Neural progenitor cell (in vitro differentiated cells): Measurements from ENCODE around the gene PSORS1C2. TPM values are rescaled to one million over a fixed set of nuclear protein-coding genes. Genes with fewer than 3 reads are reported as not detected.

Source experiments
- DNase-seq: peaks from one replicate; pipeline ENCODE4 v3.0.0-alpha.2; 2016; ENCODE audit warnings: low spot score
- H2AFZ ChIP-seq: fragments of 200-600 bp; sonication (generic); replicated peaks from 2 replicates; pipeline ENCODE4 v1.6.1; 2016; ENCODE audit warnings: antibody characterized with exemption
- H3F3A ChIP-seq: fragments of 200-600 bp; sonication (generic); 2 replicates; pipeline ENCODE4 v1.6.1; 2016; ENCODE audit warnings: antibody characterized with exemption, low read depth
- H3K27ac ChIP-seq: fragments of 200-600 bp; sonication (generic); 2 replicates; pipeline ENCODE4 v1.5.1; 2016; ENCODE audit warnings: mild to moderate bottlenecking
- H3K27me3 ChIP-seq: fragments of 200-600 bp; sonication (generic); 2 replicates; pipeline ENCODE4 v1.6.1; 2016; ENCODE audit warnings: mild to moderate bottlenecking, moderate library complexity
- H3K36me3 ChIP-seq: fragments of 200-600 bp; sonication (generic); 2 replicates; pipeline ENCODE4 v1.5.1; 2016
- H3K4me1 ChIP-seq: fragments of 200-600 bp; sonication (generic); 2 replicates; pipeline ENCODE4 v1.6.1; 2016; ENCODE audit warnings: mixed run types
- H3K4me2 ChIP-seq: fragments of 200-600 bp; sonication (generic); 2 replicates; pipeline ENCODE4 v1.6.1; 2016
- H3K4me3 ChIP-seq: fragments of 200-600 bp; sonication (generic); 2 replicates; pipeline ENCODE4 v1.5.1; 2016
- H3K79me2 ChIP-seq: fragments of 200-600 bp; sonication (generic); 2 replicates; pipeline ENCODE4 v1.6.1; 2016; ENCODE audit warnings: low read depth
- H3K9ac ChIP-seq: fragments of 200-600 bp; sonication (generic); 2 replicates; pipeline ENCODE4 v1.6.1; 2016
- H3K9me3 ChIP-seq: fragments of 200-600 bp; sonication (generic); 2 replicates; pipeline ENCODE4 v1.5.1; 2016; ENCODE audit warnings: low read depth
- H4K20me1 ChIP-seq: fragments of 200-600 bp; sonication (generic); 2 replicates; pipeline ENCODE4 v1.6.1; 2016; ENCODE audit warnings: low read depth
- H3K27ac Mint-ChIP-seq: 3 replicates; pipeline ENCODE4 v1.8.0; 2021; ENCODE audit warnings: mixed read lengths
- H3K27me3 Mint-ChIP-seq: 2 replicates; pipeline ENCODE4 v1.8.0; 2022; ENCODE audit warnings: low read depth, mild to moderate bottlenecking, inconsistent platforms, moderate library complexity, mixed read lengths; ENCODE audit not compliant: insufficient read depth
- H3K36me3 Mint-ChIP-seq: 3 replicates; pipeline ENCODE4 v1.8.0; 2021; ENCODE audit warnings: mixed read lengths
- H3K4me1 Mint-ChIP-seq: 3 replicates; pipeline ENCODE4 v1.8.0; 2021; ENCODE audit warnings: mixed read lengths
- H3K4me3 Mint-ChIP-seq: 3 replicates; pipeline ENCODE4 v1.8.0; 2021; ENCODE audit warnings: mild to moderate bottlenecking, moderate library complexity, mixed read lengths
- H3K9me3 Mint-ChIP-seq: 3 replicates; pipeline ENCODE4 v1.8.0; 2020; ENCODE audit warnings: mixed read lengths
- CTCF ChIP-seq: fragments of 200-600 bp; sonication (generic); IDR thresholded peaks from 2 replicates; pipeline ENCODE4 v1.5.1; 2017; ENCODE audit warnings: antibody characterized with exemption, mild to moderate bottlenecking
- EZH2 ChIP-seq: fragments of 200-600 bp; sonication (generic); IDR thresholded peaks from 2 replicates; pipeline ENCODE4 v1.6.1; 2017; ENCODE audit warnings: antibody characterized with exemption, mild to moderate bottlenecking, moderate library complexity
- EZH2phosphoT487 ChIP-seq: fragments of 200-600 bp; sonication (generic); IDR thresholded peaks from 2 replicates; pipeline ENCODE4 v1.6.1; 2017; ENCODE audit warnings: antibody characterized with exemption
- total RNA-seq: library from RNA; depleted of rRNA; stranded (reverse); fragments of >200 nt; gene quantifications from 2 replicates; pipeline ENCODE4 v1.2.3, GENCODE V29; 2015; ENCODE audit warnings: low replicate concordance

The PSORS1C2 gene
- total RNA-seq, 1 donor from 2014 or later, result not detected

GRCh38 chr6:31156641-31157040 is 17.8 kb upstream of the PSORS1C2 start:
- Histone ChIP-seq H3K9ac (no peak overlapping the region), H3K9me3 (no peaks in the 10 kb centered on the region), H3K36me3 (peaks cover 5% of the 10 kb centered on the region), H3F3A (peaks cover 12% of the 10 kb centered on the region), H3K27ac (no peak overlapping the region), H3K4me2 (peak overlapping the region; percentile 93), H3K27me3 (peaks cover 12% of the 10 kb centered on the region), H4K20me1 (no peaks in the 10 kb centered on the region), H3K79me2 (peaks cover 11% of the 10 kb centered on the region), H2AFZ (no peak overlapping the region), H3K4me1 (peaks cover 10% of the 10 kb centered on the region), H3K4me3 (no peak overlapping the region)
- Mint-ChIP-seq H3K36me3 (peaks cover 13% of the 10 kb centered on the region), H3K4me1 (peaks cover 29% of the 10 kb centered on the region), H3K9me3 (no peaks in the 10 kb centered on the region), H3K27ac (no peak overlapping the region), H3K27me3 (peaks cover 2% of the 10 kb centered on the region), H3K4me3 (no peak overlapping the region)
- TF ChIP-seq CTCF (no peak), EZH2phosphoT487 (no peak), EZH2 (no peak)
- no peak for DNase-seq

- DNase-seq, result no peak
- Histone ChIP-seq H3K4me1 (peaks cover 7% of the 10 kb centered on the region), H3K4me2 (no peak overlapping the region), H4K20me1 (no peaks in the 10 kb centered on the region), H3K9me3 (no peaks in the 10 kb centered on the region), H3K27me3 (peaks cover 5% of the 10 kb centered on the region), H3F3A (peaks cover 11% of the 10 kb centered on the region), H3K9ac (no peak overlapping the region), H3K27ac (no peak overlapping the region), H3K79me2 (peaks cover 11% of the 10 kb centered on the region), H3K4me3 (no peak overlapping the region), H3K36me3 (peaks cover 5% of the 10 kb centered on the region), H2AFZ (no peak overlapping the region)
- Mint-ChIP-seq H3K4me1 (peaks cover 24% of the 10 kb centered on the region), H3K4me3 (no peak overlapping the region), H3K27ac (no peak overlapping the region), H3K9me3 (no peaks in the 10 kb centered on the region), H3K36me3 (peaks cover 18% of the 10 kb centered on the region), H3K27me3 (peaks cover 2% of the 10 kb centered on the region)
- TF ChIP-seq CTCF, result no peak
- TF ChIP-seq EZH2phosphoT487, result no peak
- no peak for TF ChIP-seq EZH2
These were observed 15.6 kb upstream of the PSORS1C2 start for GRCh38 chr6:31154436-31154835.

GRCh38 chr6:31152781-31153180 is 13.9 kb upstream of the PSORS1C2 start:
- Histone ChIP-seq H3K4me2 (no peak overlapping the region), H3K9ac (no peak overlapping the region), H3K79me2 (peaks cover 11% of the 10 kb centered on the region), H3K27me3 (no peaks in the 10 kb centered on the region), H2AFZ (no peak overlapping the region), H3K27ac (no peak overlapping the region), H3K36me3 (peaks cover 5% of the 10 kb centered on the region), H4K20me1 (no peaks in the 10 kb centered on the region), H3F3A (no peaks in the 10 kb centered on the region), H3K4me1 (peaks cover 7% of the 10 kb centered on the region), H3K4me3 (no peak overlapping the region), H3K9me3 (no peaks in the 10 kb centered on the region)
- H3K27ac Mint-ChIP-seq, result peak overlapping the region; percentile 13
- no peak for TF ChIP-seq EZH2
- no peak for TF ChIP-seq CTCF
- no peak for TF ChIP-seq EZH2phosphoT487
- no peak overlapping the region for H3K4me3 Mint-ChIP-seq
- no peaks in the 10 kb centered on the region for H3K9me3 Mint-ChIP-seq
- peaks cover 19% of the 10 kb centered on the region for H3K36me3 Mint-ChIP-seq
- peaks cover 16% of the 10 kb centered on the region for H3K4me1 Mint-ChIP-seq
- H3K27me3 Mint-ChIP-seq, result peaks cover 2% of the 10 kb centered on the region
- DNase-seq, result no peak
